DOHH2 (cell line): ENCODE data around the gene PAPOLB.

Source experiments
- H3F3A ChIP-seq: fragments of 200-600 bp; sonication (generic), shearing (Covaris generic); 2 replicates; pipeline ENCODE4 v1.6.0; 2016; ENCODE audit warnings: antibody characterized with exemption, mild to moderate bottlenecking; ENCODE audit not compliant: control insufficient read depth, insufficient read depth
- H3K27ac ChIP-seq: fragments of 200-600 bp; sonication (generic); 2 replicates; pipeline ENCODE4 v1.5.1; 2014; ENCODE audit warnings: low read depth, mild to moderate bottlenecking, low read length, moderate library complexity
- H3K27me3 ChIP-seq: fragments of 200-600 bp; sonication (generic); 2 replicates; pipeline ENCODE4 v1.6.1; 2014; ENCODE audit warnings: mild to moderate bottlenecking, low read length, mixed read lengths; ENCODE audit not compliant: control insufficient read depth
- H3K36me3 ChIP-seq: fragments of 200-600 bp; sonication (generic); 2 replicates; pipeline ENCODE4 v1.6.1; 2014; ENCODE audit warnings: mild to moderate bottlenecking, low read length, moderate library complexity, mixed read lengths; ENCODE audit not compliant: control insufficient read depth
- H3K4me1 ChIP-seq: fragments of 200-600 bp; sonication (generic); 2 replicates; pipeline ENCODE4 v1.6.1; 2014; ENCODE audit warnings: mild to moderate bottlenecking, low read length, mixed read lengths; ENCODE audit not compliant: control insufficient read depth
- H3K4me2 ChIP-seq: fragments of 200-600 bp; sonication (generic); 2 replicates; pipeline ENCODE4 v1.6.0; 2014; ENCODE audit warnings: mild to moderate bottlenecking, low read length, moderate library complexity
- H3K4me3 ChIP-seq: fragments of 200-600 bp; sonication (generic); 2 replicates; pipeline ENCODE4 v1.5.1; 2014; ENCODE audit warnings: mild to moderate bottlenecking, low read length, mixed read lengths
- H3K79me2 ChIP-seq: fragments of 200-600 bp; sonication (generic); 2 replicates; pipeline ENCODE4 v1.6.1; 2014; ENCODE audit warnings: mild to moderate bottlenecking, low read length, mixed read lengths; ENCODE audit not compliant: control insufficient read depth
- H3K9me2 ChIP-seq: fragments of 200-600 bp; sonication (generic); replicated peaks from 2 replicates; pipeline ENCODE4 v1.6.1; 2014; ENCODE audit warnings: mild to moderate bottlenecking, low read length, mixed read lengths; ENCODE audit not compliant: control insufficient read depth
- H3K9me3 ChIP-seq: fragments of 200-600 bp; sonication (generic); 2 replicates; pipeline ENCODE4 v1.6.1; 2014; ENCODE audit warnings: antibody characterized with exemption, low read length, mixed read lengths; ENCODE audit not compliant: control insufficient read depth, insufficient read depth
- H4K20me1 ChIP-seq: fragments of 200-600 bp; sonication (generic); 2 replicates; pipeline ENCODE4 v1.6.0; 2014; ENCODE audit warnings: low read depth, mild to moderate bottlenecking, antibody characterized with exemption, low read length, moderate library complexity; ENCODE audit not compliant: control insufficient read depth, insufficient read depth
- EZH2phosphoT487 ChIP-seq: fragments of 200-600 bp; sonication (generic); IDR thresholded peaks from 2 replicates; pipeline ENCODE4 v1.6.1; 2017; ENCODE audit warnings: borderline replicate concordance, mild to moderate bottlenecking, antibody characterized with exemption, low read length, moderate library complexity, mixed read lengths
- TF ChIP-seq, protein P1 (sequence below): fragments of 200-600 bp; sonication (generic); IDR thresholded peaks from one replicate; pipeline ENCODE4 v1.5.1; 2014; ENCODE audit warnings: antibody characterized with exemption, mild to moderate bottlenecking, low read depth, low read length; ENCODE audit not compliant: poor library complexity, severe bottlenecking

PAPOLB gene

DNA sequence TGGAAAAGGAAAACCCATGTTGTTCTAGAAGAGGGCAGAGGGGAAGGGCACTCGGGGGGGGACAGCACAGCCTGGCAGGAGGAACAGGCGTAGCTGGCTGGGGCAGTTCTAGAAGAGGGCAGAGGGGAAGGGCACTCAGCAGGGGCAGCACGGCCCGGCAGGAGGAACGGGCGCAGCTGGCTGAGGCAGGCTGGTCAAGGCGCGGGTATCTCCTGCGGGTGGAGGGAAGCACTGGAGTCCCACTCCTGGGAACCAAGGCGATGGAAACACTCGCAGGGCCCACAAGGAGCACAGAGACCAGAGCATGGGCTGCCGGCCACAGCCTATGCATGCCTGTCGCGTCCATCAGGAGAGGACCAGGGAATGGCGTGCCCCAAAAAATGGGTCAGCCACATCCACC lies 36.7 kb downstream of the PAPOLB start:
- Histone ChIP-seq H3K4me1 (no peaks in the 10 kb centered on the region), H3K27me3 (no peaks in the 10 kb centered on the region), H3K9me2 (no peaks in the 10 kb centered on the region), H3F3A (no peaks in the 10 kb centered on the region), H4K20me1 (no peaks in the 10 kb centered on the region), H3K27ac (no peak overlapping the region), H3K79me2 (no peaks in the 10 kb centered on the region), H3K36me3 (no peaks in the 10 kb centered on the region), H3K4me3 (no peak overlapping the region), H3K4me2 (no peak overlapping the region), H3K9me3 (no peaks in the 10 kb centered on the region)
- TF ChIP-seq, protein P1, sequence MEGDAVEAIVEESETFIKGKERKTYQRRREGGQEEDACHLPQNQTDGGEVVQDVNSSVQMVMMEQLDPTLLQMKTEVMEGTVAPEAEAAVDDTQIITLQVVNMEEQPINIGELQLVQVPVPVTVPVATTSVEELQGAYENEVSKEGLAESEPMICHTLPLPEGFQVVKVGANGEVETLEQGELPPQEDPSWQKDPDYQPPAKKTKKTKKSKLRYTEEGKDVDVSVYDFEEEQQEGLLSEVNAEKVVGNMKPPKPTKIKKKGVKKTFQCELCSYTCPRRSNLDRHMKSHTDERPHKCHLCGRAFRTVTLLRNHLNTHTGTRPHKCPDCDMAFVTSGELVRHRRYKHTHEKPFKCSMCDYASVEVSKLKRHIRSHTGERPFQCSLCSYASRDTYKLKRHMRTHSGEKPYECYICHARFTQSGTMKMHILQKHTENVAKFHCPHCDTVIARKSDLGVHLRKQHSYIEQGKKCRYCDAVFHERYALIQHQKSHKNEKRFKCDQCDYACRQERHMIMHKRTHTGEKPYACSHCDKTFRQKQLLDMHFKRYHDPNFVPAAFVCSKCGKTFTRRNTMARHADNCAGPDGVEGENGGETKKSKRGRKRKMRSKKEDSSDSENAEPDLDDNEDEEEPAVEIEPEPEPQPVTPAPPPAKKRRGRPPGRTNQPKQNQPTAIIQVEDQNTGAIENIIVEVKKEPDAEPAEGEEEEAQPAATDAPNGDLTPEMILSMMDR: no peak
- TF ChIP-seq EZH2phosphoT487: no peak

- Histone ChIP-seq H3K9me3 (no peaks in the 10 kb centered on the region), H3K79me2 (no peaks in the 10 kb centered on the region), H3K27ac (no peak overlapping the region), H3K27me3 (no peaks in the 10 kb centered on the region), H3F3A (no peaks in the 10 kb centered on the region), H3K36me3 (no peaks in the 10 kb centered on the region), H3K9me2 (no peaks in the 10 kb centered on the region), H3K4me3 (no peak overlapping the region), H3K4me2 (no peak overlapping the region), H4K20me1 (no peaks in the 10 kb centered on the region), H3K4me1 (no peaks in the 10 kb centered on the region)
- TF ChIP-seq EZH2phosphoT487: no peak
- TF ChIP-seq, protein P1: no peak
Measured at GRCh38 chr7:4824120-4824775, 37.6 kb downstream of the PAPOLB start.

DNA sequence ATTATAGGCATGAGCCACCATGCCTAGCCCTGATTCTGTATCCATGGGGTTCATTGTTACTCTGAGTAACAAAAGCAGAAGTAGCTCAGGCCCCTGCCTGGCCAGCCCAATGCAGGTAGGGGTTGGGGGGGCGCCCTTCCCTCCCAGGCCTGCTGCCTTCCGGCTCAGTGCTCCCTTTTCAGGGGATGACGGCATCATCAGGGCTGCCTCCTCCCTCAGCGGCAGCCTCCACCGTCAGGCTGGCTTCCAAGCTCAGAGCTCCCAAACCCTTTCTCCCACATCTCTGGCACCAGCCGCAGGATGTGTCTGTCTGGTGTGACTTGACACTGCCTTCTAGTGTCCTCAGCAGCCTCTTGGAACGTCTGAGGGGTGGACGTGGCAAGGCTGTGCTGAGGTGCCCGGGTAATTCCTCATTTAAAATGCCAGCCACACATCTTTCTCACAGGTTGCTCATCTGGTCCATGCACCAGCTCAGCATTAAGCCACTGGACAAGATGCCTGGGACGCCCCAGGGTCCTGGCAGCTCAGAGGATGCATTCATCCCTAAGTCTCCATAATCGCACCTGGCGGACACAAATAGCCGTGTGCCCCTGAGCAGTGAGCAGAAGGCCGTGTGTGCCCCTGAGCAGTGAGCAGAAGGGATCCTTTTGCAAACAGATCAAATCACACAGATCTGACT lies 38.2 kb downstream of the PAPOLB start:
- no peaks in the 10 kb centered on the region for H3K36me3 ChIP-seq
- no peak overlapping the region for H3K27ac ChIP-seq
- H3K4me1 ChIP-seq: no peaks in the 10 kb centered on the region
- no peak for TF ChIP-seq EZH2phosphoT487
- TF ChIP-seq, protein P1: no peak
- no peak overlapping the region for H3K4me3 ChIP-seq
- no peaks in the 10 kb centered on the region for H3F3A ChIP-seq
- no peak overlapping the region for H3K4me2 ChIP-seq
- no peaks in the 10 kb centered on the region for H3K79me2 ChIP-seq
- no peaks in the 10 kb centered on the region for H4K20me1 ChIP-seq
- H3K27me3 ChIP-seq: no peaks in the 10 kb centered on the region
- H3K9me2 ChIP-seq: no peaks in the 10 kb centered on the region
- no peaks in the 10 kb centered on the region for H3K9me3 ChIP-seq
